B cell (primary cell): ENCODE measurements around the gene GGT5. TPM values are rescaled to one million over a fixed set of nuclear protein-coding genes. Genes with fewer than 3 reads are reported as not detected.

Experiments
- ATAC-seq: fragments of 200-7000 bp; cut with Tn5 transposase; one replicate; pipeline ENCODE4 v1.10.0; 2021; ENCODE audit warnings: low read depth, mild to moderate bottlenecking, moderate number of reproducible peaks, moderate library complexity
- CTCF ChIA-PET: fragments of 350-600 bp; sonication (Branson Sonifier 250); formaldehyde crosslinking; loops from one replicate; lab custom pipeline; 2021; ENCODE audit warnings: antibody characterized with exemption, inconsistent platforms; lab: Charles Lee
- POLR2A ChIA-PET: fragments of 350-600 bp; sonication (Branson Sonifier 250); formaldehyde crosslinking; loops from one replicate; lab custom pipeline; 2021; ENCODE audit warnings: antibody characterized with exemption; lab: Charles Lee
- DNase-seq: peaks from one replicate; pipeline ENCODE4 v3.0.0; 2013
- H2AFZ ChIP-seq: 2 replicates; pipeline ENCODE4 v1.6.1; 2012; ENCODE audit warnings: mild to moderate bottlenecking, low read depth, low read length; ENCODE audit not compliant: insufficient read depth, poor library complexity, severe bottlenecking
- H3K27ac ChIP-seq, 2 donors: 1 replicate in 1 of 2; 2 replicates in 1 of 2; pipeline ENCODE4 v1.5.1; 2012 to 2013; ENCODE audit warnings: low read length in 2 of 2, mild to moderate bottlenecking in 2 of 2, moderate library complexity in 1 of 2
- H3K27me3 ChIP-seq, 4 experiments: fragments of 200-600 bp in 1 of 4; sonication (generic) in 1 of 4; replicated peaks in 1 of 4; 1 replicate in 2 of 4; 2 replicates in 2 of 4; pipeline versions ENCODE4 v1.6.1 to v1.7.0; 2013 to 2016; ENCODE audit warnings: low read length in 3 of 4, mild to moderate bottlenecking in 2 of 4, mixed read lengths in 1 of 4, moderate library complexity in 1 of 4; ENCODE audit not compliant: insufficient read depth in 4 of 4, control insufficient read depth in 3 of 4; ENCODE audit errors: control extremely low read depth in 1 of 4
- H3K36me3 ChIP-seq, 2 experiments: replicated peaks in 1 of 2; 1 replicate in 1 of 2; 2 replicates in 1 of 2; pipeline versions ENCODE4 v1.6.1 to v1.7.1; 2013; ENCODE audit warnings: low read length in 1 of 2; ENCODE audit not compliant: insufficient read depth in 2 of 2, control insufficient read depth in 1 of 2; ENCODE audit errors: control extremely low read depth in 1 of 2, extremely low read depth in 1 of 2
- H3K4me1 ChIP-seq, 2 donors: fragments of 200-600 bp in 1 of 2; sonication (generic) in 1 of 2; 1 replicate in 1 of 2; 2 replicates in 1 of 2; pipeline versions ENCODE4 v1.5.1 to v1.6.1; 2013 to 2017; ENCODE audit warnings: low read length in 2 of 2; ENCODE audit not compliant: control insufficient read depth in 2 of 2, insufficient read depth in 2 of 2
- H3K4me2 ChIP-seq: replicated peaks from 2 replicates; pipeline ENCODE3; 2012; ENCODE audit warnings: mild to moderate bottlenecking, low read depth, low read length; ENCODE audit not compliant: poor library complexity, severe bottlenecking
- H3K4me3 ChIP-seq, 5 experiments: fragments of 200-600 bp in 1 of 5; sonication (generic) in 1 of 5; 1 replicate in 3 of 5; 2 replicates in 2 of 5; pipeline versions ENCODE4 v1.5.1 to v1.7.0; 2011 to 2016; ENCODE audit warnings: low read length in 4 of 5, mild to moderate bottlenecking in 4 of 5, low read depth in 2 of 5, control low read depth in 1 of 5, moderate library complexity in 1 of 5; ENCODE audit not compliant: insufficient read depth in 1 of 5; ENCODE audit errors: control extremely low read depth in 1 of 5, extremely low read depth in 1 of 5
- H3K79me2 ChIP-seq: fragments of 200-600 bp; sonication (generic); one replicate; pipeline ENCODE4 v1.6.0; 2016; ENCODE audit warnings: low read length; ENCODE audit not compliant: control insufficient read depth, insufficient read depth
- H3K9ac ChIP-seq: fragments of 200-600 bp; sonication (generic); 2 replicates; pipeline ENCODE4 v1.6.1; 2017; ENCODE audit warnings: mild to moderate bottlenecking, low read length, moderate library complexity
- H3K9me3 ChIP-seq, 3 donors: one replicate each; pipeline versions ENCODE4 v1.6.1 to v1.7.1; 2013; ENCODE audit warnings: low read length in 2 of 3; ENCODE audit not compliant: control insufficient read depth in 2 of 3, insufficient read depth in 1 of 3; ENCODE audit errors: control extremely low read depth in 1 of 3
- H4K20me1 ChIP-seq: 2 replicates; pipeline ENCODE4 v1.6.0; 2012; ENCODE audit warnings: mild to moderate bottlenecking, low read length; ENCODE audit not compliant: insufficient read depth, control insufficient read depth, poor library complexity, severe bottlenecking
- H3K27ac Mint-ChIP-seq: one replicate; pipeline ENCODE4 v1.8.0; 2021; ENCODE audit warnings: mixed read lengths
- H3K27me3 Mint-ChIP-seq: one replicate; pipeline ENCODE4 v1.8.0; 2021; ENCODE audit warnings: mixed read lengths
- H3K4me1 Mint-ChIP-seq: one replicate; pipeline ENCODE4 v1.8.0; 2021; ENCODE audit warnings: mixed read lengths
- H3K4me3 Mint-ChIP-seq: one replicate; pipeline ENCODE4 v1.8.0; 2021; ENCODE audit warnings: mixed read lengths
- H3K9me3 Mint-ChIP-seq: one replicate; pipeline ENCODE4 v1.8.0; 2022; ENCODE audit warnings: mixed read lengths; ENCODE audit not compliant: insufficient read depth
- CTCF ChIP-seq: fragments of 200-600 bp; IDR thresholded peaks from one replicate; pipeline ENCODE4 v1.8.0; 2022; ENCODE audit warnings: antibody characterized with exemption, mild to moderate bottlenecking
- EZH2 ChIP-seq: IDR thresholded peaks from 2 replicates; pipeline ENCODE4 v1.6.1; 2012; ENCODE audit warnings: borderline replicate concordance, low read depth, mild to moderate bottlenecking, moderate library complexity, low read length; ENCODE audit not compliant: insufficient read depth, poor library complexity, severe bottlenecking
- WGBS: methylation state at CpG from one replicate; pipeline ENCODE4 v1.1.5; 2013; ENCODE audit warnings: missing lambda C conversion rate; ENCODE audit not compliant: insufficient coverage; 5-methylcytosine and 5-hydroxymethylcytosine counted together
- intact Hi-C: fragments of 100-400 bp; cut with micrococcal nuclease; formaldehyde crosslinking; loops from one replicate; pipeline ENCODE4 v1.10.0; 2022
- polyA plus RNA-seq: library from polyadenylated mRNA; depleted of rRNA; stranded (reverse); fragments of >200 nt; gene quantifications from 2 replicates; pipeline ENCODE4 v1.2.3, GENCODE V29; 2012
- total RNA-seq, 2 donors: library from RNA; stranded (reverse); fragments of 120-200 nt in 1 of 2; gene quantifications; 1 replicate in 1 of 2; 2 replicates in 1 of 2; pipeline versions ENCODE4 v1.2.3 to v1.2.4, GENCODE V29; 2013 to 2022

The GGT5 gene
- total and polyA plus RNA-seq, 2 donors (not counting 1 experiment from before 2014, with no cell fraction given), result not detected

DNA sequence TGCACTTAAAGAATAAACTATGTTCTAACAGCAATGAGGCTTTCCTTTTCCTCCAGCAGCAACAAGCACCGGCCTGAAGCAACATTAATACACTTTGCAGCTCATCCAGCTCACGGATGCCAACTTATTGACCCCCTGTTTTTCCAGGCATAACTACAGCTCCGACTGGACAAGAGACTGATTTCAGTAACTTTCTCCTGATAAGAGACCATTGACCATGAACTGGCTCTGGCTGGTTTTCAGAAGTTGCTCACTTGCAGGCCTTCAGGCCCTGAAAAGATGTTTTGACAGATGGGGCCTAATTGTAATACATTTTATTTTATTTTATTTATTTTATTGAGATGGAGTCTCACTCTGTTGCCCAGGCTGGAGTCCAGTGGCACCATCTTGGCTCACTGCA lies 27.5 kb downstream of the GGT5 start:
- DNase-seq (no peak), ATAC-seq (no peak)
- H3K4me3 Mint-ChIP-seq, result no peak overlapping the region
- intact Hi-C loops, result no loop called here
- Histone ChIP-seq H3K27me3 (peaks cover 0 to 3% (median 0%) of the 10 kb centered on the region in 4 experiments), H3K9ac (no peak overlapping the region), H3K27ac (no peak overlapping the region), H3K4me2 (no peak overlapping the region), H3K9me3 (no peaks in the 10 kb centered on the region), H2AFZ (no peak overlapping the region), H3K4me1 (peaks cover 2 to 7% of the 10 kb centered on the region in 2 donors), H3K79me2 (no peaks in the 10 kb centered on the region), H3K36me3 (no peaks in the 10 kb centered on the region), H3K4me3 (no peak overlapping the region), H4K20me1 (no peaks in the 10 kb centered on the region)
- H3K27ac Mint-ChIP-seq, result no peak overlapping the region
- no peak for TF ChIP-seq CTCF
- POLR2A ChIA-PET, result no interaction called here
- H3K4me1 Mint-ChIP-seq, result peaks cover 2% of the 10 kb centered on the region
- WGBS, result 91% methylated on average over 3 of the region's 3 CpGs
- no peaks in the 10 kb centered on the region for H3K27me3 Mint-ChIP-seq
- no peaks in the 10 kb centered on the region for H3K9me3 Mint-ChIP-seq
- CTCF ChIA-PET, result interaction anchor here (1.3 kb wide), 1 partner anchor 13 kb away, joined by 5 read pairs; no protein-coding TSS in a partner anchor

DNA sequence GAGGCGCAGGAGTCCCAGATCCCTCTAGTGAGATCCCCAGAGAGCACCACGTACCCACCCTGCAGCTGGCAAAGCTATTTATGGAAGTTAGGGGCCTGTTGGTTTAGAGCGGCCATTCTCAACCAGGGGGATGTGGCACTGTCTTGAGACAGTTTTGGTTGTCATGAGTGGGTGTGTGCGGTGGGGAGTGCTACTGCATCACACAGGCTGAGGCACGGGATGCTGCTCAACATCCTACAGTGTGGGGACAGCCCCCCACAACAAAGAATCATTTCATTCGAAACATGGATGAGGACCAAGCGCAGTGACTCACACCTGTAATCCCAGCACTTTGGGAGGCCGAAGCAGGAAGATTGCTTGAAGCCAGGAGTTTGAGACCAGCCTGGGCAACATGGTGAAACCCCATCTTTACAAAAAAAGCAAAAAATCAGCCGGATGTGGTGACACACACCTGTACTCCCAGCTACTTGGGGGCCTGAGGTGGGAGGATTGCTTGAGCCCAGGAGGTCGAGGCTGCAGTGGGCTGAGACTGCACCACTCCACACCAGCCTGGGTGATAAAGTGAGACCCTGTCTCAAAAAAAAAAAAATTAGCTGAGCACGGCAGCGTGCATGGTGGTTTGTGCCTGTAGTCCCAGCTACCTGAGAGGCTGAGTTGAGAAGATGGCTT lies 28.2 kb downstream of the GGT5 start:
- Mint-ChIP-seq H3K4me1 (peaks cover 7% of the 10 kb centered on the region), H3K27me3 (no peaks in the 10 kb centered on the region), H3K4me3 (no peak overlapping the region), H3K9me3 (no peaks in the 10 kb centered on the region), H3K27ac (no peak overlapping the region)
- no peak overlapping the region for H3K4me3 ChIP-seq
- intact Hi-C loops, result no loop called here
- ChIA-PET POLR2A (no interaction called here), CTCF (no interaction called here)
- no peak overlapping the region for H3K27ac ChIP-seq
- no peak for DNase-seq
- 66% methylated on average over 9 of the region's 12 CpGs for WGBS
- no peak overlapping the region for H3K4me2 ChIP-seq
- H3K9ac ChIP-seq, result no peak overlapping the region
- H3K79me2 ChIP-seq, result no peaks in the 10 kb centered on the region
- H3K27me3 ChIP-seq, result peaks cover 0 to 3% (median 0%) of the 10 kb centered on the region in 4 experiments
- H3K4me1 ChIP-seq, result peaks cover 6 to 12% of the 10 kb centered on the region in 2 donors
- no peaks in the 10 kb centered on the region for H4K20me1 ChIP-seq
- TF ChIP-seq EZH2 (no peak), CTCF (no peak)
- ATAC-seq, result no peak
- H3K36me3 ChIP-seq, result no peaks in the 10 kb centered on the region
- H2AFZ ChIP-seq, result no peak overlapping the region
- H3K9me3 ChIP-seq, result no peaks in the 10 kb centered on the region
